GM23248 (cell line): ENCODE results near the gene DAG1. TPM values are rescaled to one million over a fixed set of nuclear protein-coding genes. Genes with fewer than 3 reads are reported as not detected.

Experiments
- DNase-seq: peaks from one replicate; pipeline ENCODE4 v3.0.0-alpha.2; 2015
- H2AFZ ChIP-seq: fragments of 200-600 bp; sonication (generic); 2 replicates; pipeline ENCODE4 v1.6.1; 2016; ENCODE audit warnings: antibody characterized with exemption
- H3F3A ChIP-seq: fragments of 200-600 bp; sonication (generic); 2 replicates; pipeline ENCODE4 v1.6.1; 2016; ENCODE audit warnings: mild to moderate bottlenecking, antibody characterized with exemption, mixed run types; ENCODE audit not compliant: insufficient read depth
- H3K27ac ChIP-seq: fragments of 200-600 bp; sonication (generic); 2 replicates; pipeline ENCODE4 v1.5.1; 2016; ENCODE audit warnings: mild to moderate bottlenecking
- H3K27me3 ChIP-seq: fragments of 200-600 bp; sonication (generic); replicated peaks from 2 replicates; pipeline ENCODE4 v1.6.1; 2016; ENCODE audit warnings: mild to moderate bottlenecking; ENCODE audit not compliant: insufficient read depth
- H3K36me3 ChIP-seq: fragments of 200-600 bp; sonication (generic); 2 replicates; pipeline ENCODE4 v1.6.1; 2016; ENCODE audit warnings: low read depth, mild to moderate bottlenecking
- H3K4me1 ChIP-seq: fragments of 200-600 bp; sonication (generic); 2 replicates; pipeline ENCODE4 v1.6.1; 2016; ENCODE audit warnings: mild to moderate bottlenecking; ENCODE audit not compliant: insufficient read depth
- H3K4me2 ChIP-seq: fragments of 200-600 bp; sonication (generic); one replicate; pipeline ENCODE4 v1.6.1; 2016; ENCODE audit warnings: mild to moderate bottlenecking; ENCODE audit not compliant: unreplicated experiment
- H3K4me3 ChIP-seq: fragments of 200-600 bp; sonication (generic); 2 replicates; pipeline ENCODE4 v1.5.1; 2016; ENCODE audit warnings: mild to moderate bottlenecking
- H3K79me2 ChIP-seq: fragments of 200-600 bp; sonication (generic); 2 replicates; pipeline ENCODE4 v1.6.1; 2016; ENCODE audit warnings: mild to moderate bottlenecking; ENCODE audit not compliant: insufficient read depth
- H3K9ac ChIP-seq: fragments of 200-600 bp; sonication (generic); 2 replicates; pipeline ENCODE4 v1.6.1; 2016; ENCODE audit warnings: mild to moderate bottlenecking
- H3K9me2 ChIP-seq: fragments of 200-600 bp; sonication (generic); 2 replicates; pipeline ENCODE4 v1.6.1; 2016; ENCODE audit warnings: mixed run types, mild to moderate bottlenecking, moderate library complexity; ENCODE audit not compliant: insufficient read depth
- H3K9me3 ChIP-seq: fragments of 200-600 bp; sonication (generic); one replicate; pipeline ENCODE4 v1.6.1; 2017; ENCODE audit warnings: low read depth
- H4K20me1 ChIP-seq: fragments of 200-600 bp; sonication (generic); 2 replicates; pipeline ENCODE4 v1.6.0; 2016; ENCODE audit not compliant: insufficient read depth
- EZH2 ChIP-seq: fragments of 200-600 bp; sonication (generic); IDR thresholded peaks from 2 replicates; pipeline ENCODE4 v1.6.1; 2018; ENCODE audit warnings: antibody characterized with exemption, mild to moderate bottlenecking; ENCODE audit not compliant: insufficient read depth, poor library complexity, severe bottlenecking
- EZH2phosphoT487 ChIP-seq: fragments of 200-600 bp; sonication (generic); IDR thresholded peaks from 2 replicates; pipeline ENCODE4 v1.6.1; 2018; ENCODE audit warnings: antibody characterized with exemption, moderate library complexity, mild to moderate bottlenecking, low read depth; ENCODE audit not compliant: insufficient read depth
- WGBS, 2 experiments: methylation state at CpG; one replicate each; pipeline ENCODE4 v1.1.6; 2015 to 2017; ENCODE audit warnings: low lambda C conversion rate in 2 of 2, low coverage in 1 of 2; ENCODE audit errors: missing lambda C conversion rate in 2 of 2; 5-methylcytosine and 5-hydroxymethylcytosine counted together
- in situ Hi-C: fragments of 300-500 bp; cut with MboI; formaldehyde crosslinking; loops from 2 replicates; pipeline ENCODE4 v1.15.0; 2020
- polyA plus RNA-seq: library from polyadenylated mRNA; unstranded; fragments of >200 nt; fragmentation: Nextera tagmentation; extraction: Ambion mirVana; gene quantifications from 2 replicates; pipeline ENCODE4 v1.2.1, GENCODE V29; 2016
- small RNA-seq: library from RNA; depleted of rRNA; stranded (forward); fragments of <200 nt; gene quantifications from one replicate; pipeline ENCODE3, GENCODE V24; 2014; ENCODE audit warnings: low read depth, low replicate concordance
- total RNA-seq: library from RNA; depleted of rRNA; stranded (reverse); fragments of >200 nt; shearing (Covaris generic); gene quantifications from 2 replicates; pipeline ENCODE4 v1.2.3, GENCODE V29; 2014; rRNA removed

The DAG1 gene
- total and polyA plus RNA-seq, 2 experiments from 2014 or later = 43.0 to 90.2 TPM

DNA sequence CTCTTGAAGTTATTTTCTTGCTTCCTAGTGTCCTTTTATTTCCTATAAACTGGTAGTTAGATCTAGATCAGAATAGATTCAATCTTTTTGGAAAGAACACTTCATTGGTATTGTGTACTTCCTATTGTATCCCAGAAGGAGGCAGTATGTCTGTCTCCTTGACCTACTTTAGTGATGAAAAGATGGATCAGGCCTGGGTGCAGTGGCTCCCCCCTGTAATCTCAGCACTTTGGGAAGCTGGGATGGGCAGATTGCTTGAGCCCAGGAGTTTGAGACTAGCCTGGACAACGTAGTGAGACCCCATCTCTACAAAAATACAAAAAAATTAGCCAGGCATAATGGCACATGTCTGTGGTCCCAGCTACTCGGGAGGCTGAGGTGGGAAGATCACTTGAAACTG is 96.2 kb downstream of the DAG1 start:
- no peak overlapping the region for H3K4me2 ChIP-seq
- H2AFZ ChIP-seq = no peak overlapping the region
- no peaks in the 10 kb centered on the region for H3K9me2 ChIP-seq
- in situ Hi-C loops = no loop called here
- no peak overlapping the region for H3K9ac ChIP-seq
- 42 to 44% methylated on average over 2 of the region's 2 CpGs for WGBS, 2 experiments
- peaks cover 19% of the 10 kb centered on the region for H3K27me3 ChIP-seq
- no peaks in the 10 kb centered on the region for H3K9me3 ChIP-seq
- no peaks in the 10 kb centered on the region for H3K4me1 ChIP-seq
- TF ChIP-seq EZH2 (no peak), EZH2phosphoT487 (no peak)
- DNase-seq = peak; percentile 39
- H3K4me3 ChIP-seq = no peak overlapping the region
- no peaks in the 10 kb centered on the region for H3F3A ChIP-seq
- no peaks in the 10 kb centered on the region for H3K79me2 ChIP-seq
- no peaks in the 10 kb centered on the region for H4K20me1 ChIP-seq
- no peak overlapping the region for H3K27ac ChIP-seq
- H3K36me3 ChIP-seq = no peaks in the 10 kb centered on the region

DNA sequence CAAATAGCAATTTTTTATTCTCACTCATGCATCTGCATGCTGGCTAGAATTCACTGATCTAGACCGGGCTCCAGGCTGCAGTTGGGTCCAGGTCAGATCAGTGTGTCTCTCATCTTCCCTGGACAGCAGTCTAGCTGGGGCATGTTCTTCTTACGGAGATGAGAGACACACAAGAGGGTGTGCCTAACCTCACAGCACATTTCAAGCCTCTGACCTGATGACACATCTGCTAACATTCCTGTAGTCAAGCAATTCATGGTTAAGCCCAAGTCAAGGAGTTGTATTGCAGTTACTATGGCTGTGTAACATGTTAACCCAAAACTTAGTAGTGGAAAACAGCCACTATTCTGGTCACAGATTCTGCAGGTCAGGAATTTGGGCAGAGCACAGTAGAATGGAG is 97.3 kb downstream of the DAG1 start:
- in situ Hi-C loops = no loop called here
- 20 to 30% methylated on average over 2 of the region's 2 CpGs for WGBS, 2 experiments
- Histone ChIP-seq H2AFZ (no peak overlapping the region), H3K9me3 (no peaks in the 10 kb centered on the region), H3K4me2 (no peak overlapping the region), H3K4me3 (no peak overlapping the region), H3K79me2 (no peaks in the 10 kb centered on the region), H3K27ac (no peak overlapping the region), H4K20me1 (no peaks in the 10 kb centered on the region), H3K9me2 (no peaks in the 10 kb centered on the region), H3F3A (no peaks in the 10 kb centered on the region), H3K27me3 (peaks cover 10% of the 10 kb centered on the region), H3K4me1 (no peaks in the 10 kb centered on the region), H3K9ac (no peak overlapping the region), H3K36me3 (no peaks in the 10 kb centered on the region)
- DNase-seq = peak; percentile 7
- TF ChIP-seq EZH2 (no peak), EZH2phosphoT487 (no peak)

DNA sequence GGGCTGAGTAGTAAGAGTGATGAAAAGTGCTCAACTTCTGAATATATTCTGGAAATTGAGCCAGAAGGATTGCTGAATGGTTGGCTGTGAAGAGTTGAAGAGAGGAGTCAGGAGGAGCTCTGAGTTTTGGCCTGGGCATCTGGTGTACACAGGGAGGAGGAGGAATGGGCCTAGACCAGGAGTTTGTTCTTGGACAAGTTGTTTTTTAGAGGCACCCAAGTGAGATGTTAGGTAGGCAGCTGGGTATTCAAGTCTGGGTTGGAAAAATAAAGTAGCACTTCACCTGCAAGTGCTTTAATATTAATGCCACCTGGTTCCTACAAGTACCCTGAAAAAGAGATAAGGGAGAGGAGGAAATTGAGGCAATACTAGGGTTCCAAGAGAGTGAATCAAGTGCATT is 98.9 kb downstream of the DAG1 start:
- no peak overlapping the region for H3K27ac ChIP-seq
- no peaks in the 10 kb centered on the region for H3K36me3 ChIP-seq
- H3K79me2 ChIP-seq = no peaks in the 10 kb centered on the region
- H3K9me2 ChIP-seq = no peaks in the 10 kb centered on the region
- TF ChIP-seq EZH2phosphoT487 (no peak), EZH2 (no peak)
- no peaks in the 10 kb centered on the region for H3K4me1 ChIP-seq
- H3K9ac ChIP-seq = no peak overlapping the region
- H3K4me2 ChIP-seq = no peak overlapping the region
- no peak overlapping the region for H2AFZ ChIP-seq
- no peaks in the 10 kb centered on the region for H3F3A ChIP-seq
- no peaks in the 10 kb centered on the region; the same call in 1 of the 2 replicates for H3K27me3 ChIP-seq
- DNase-seq = no peak
- in situ Hi-C loops = no loop called here
- no peak overlapping the region for H3K4me3 ChIP-seq
- no peaks in the 10 kb centered on the region for H3K9me3 ChIP-seq
- H4K20me1 ChIP-seq = no peaks in the 10 kb centered on the region

DNA sequence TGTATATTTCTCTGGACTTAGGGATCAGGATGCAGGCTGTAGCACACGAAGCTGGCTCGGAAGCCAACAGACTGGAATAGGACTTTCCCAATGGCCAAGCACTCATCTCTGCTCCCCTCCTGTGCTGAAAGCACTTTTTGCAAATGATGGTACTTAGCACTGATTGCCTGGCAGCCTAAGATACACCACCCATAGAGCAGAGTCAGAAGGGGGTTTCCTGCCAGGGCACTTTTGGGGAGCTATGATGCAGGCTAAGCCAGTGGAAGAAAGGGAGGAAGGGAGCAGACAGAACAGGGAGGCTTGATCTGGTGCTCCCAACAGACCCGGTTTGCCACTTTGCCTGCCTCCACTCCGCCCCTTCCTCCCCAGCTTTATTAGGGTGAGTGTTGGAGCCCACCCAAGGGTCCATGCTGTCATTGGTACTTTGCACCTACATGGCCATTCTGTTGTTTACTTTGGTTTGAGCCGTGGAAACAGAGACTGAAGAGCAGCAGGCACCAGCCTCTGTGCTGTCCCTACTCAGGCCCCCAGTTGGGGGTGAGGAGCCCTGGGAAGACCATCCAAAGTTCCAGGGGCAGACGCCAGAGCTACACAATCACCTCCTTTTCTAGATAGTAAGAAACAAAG is 100.1 kb downstream of the DAG1 start:
- Histone ChIP-seq H3K36me3 (no peaks in the 10 kb centered on the region), H3K9me2 (no peaks in the 10 kb centered on the region), H3K9ac (no peak overlapping the region), H3K4me2 (no peak overlapping the region), H3K9me3 (no peaks in the 10 kb centered on the region), H3F3A (no peaks in the 10 kb centered on the region), H3K4me1 (no peaks in the 10 kb centered on the region), H3K4me3 (no peak overlapping the region), H2AFZ (no peak overlapping the region), H4K20me1 (no peaks in the 10 kb centered on the region), H3K27ac (no peak overlapping the region), H3K27me3 (no peaks in the 10 kb centered on the region; the same call in 1 of the 2 replicates), H3K79me2 (no peaks in the 10 kb centered on the region)
- in situ Hi-C loops = no loop called here
- no peak for DNase-seq
- WGBS, 2 experiments = 33 to 44% methylated on average over 6 of the region's 6 CpGs
- TF ChIP-seq EZH2 (no peak), EZH2phosphoT487 (no peak)

DNA sequence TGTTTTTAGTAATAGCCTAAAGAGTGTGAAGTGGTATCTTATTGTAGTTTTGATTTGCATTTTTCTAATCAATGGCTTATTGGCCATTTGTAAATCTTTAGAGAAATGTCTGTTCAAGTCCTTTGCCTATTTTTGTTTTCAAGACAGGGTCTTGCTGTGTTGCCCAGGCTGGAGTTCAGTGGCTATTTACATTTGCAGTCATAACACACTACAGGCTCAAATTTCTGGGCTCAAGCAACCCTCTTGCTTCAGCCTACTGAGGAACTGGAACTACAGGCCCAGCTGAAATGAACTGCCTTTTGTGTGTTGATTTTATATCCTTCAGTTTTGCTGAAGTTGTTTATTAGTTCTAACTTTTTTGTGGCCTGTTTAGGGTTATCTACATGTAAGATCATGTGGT is 112.1 kb downstream of the DAG1 start:
- H2AFZ ChIP-seq = no peak overlapping the region
- H3K9me3 ChIP-seq = no peaks in the 10 kb centered on the region
- no peaks in the 10 kb centered on the region for H3K9me2 ChIP-seq
- H3K4me3 ChIP-seq = no peak overlapping the region
- no peaks in the 10 kb centered on the region for H3K36me3 ChIP-seq
- H3K4me2 ChIP-seq = no peak overlapping the region
- H3K27ac ChIP-seq = no peak overlapping the region
- TF ChIP-seq EZH2phosphoT487 (no peak), EZH2 (no peak)
- DNase-seq = no peak
- no peaks in the 10 kb centered on the region for H3K27me3 ChIP-seq
- H4K20me1 ChIP-seq = no peaks in the 10 kb centered on the region
- H3K4me1 ChIP-seq = no peaks in the 10 kb centered on the region
- no peaks in the 10 kb centered on the region for H3K79me2 ChIP-seq
- H3K9ac ChIP-seq = no peak overlapping the region
- in situ Hi-C loops = no loop called here
- no peaks in the 10 kb centered on the region for H3F3A ChIP-seq

Small RNA genes lying within 50 kb of the gene (small RNA-seq; reads per million reads assigned to genes)
- not detected for gene RNA5SP130

Other genes starting within 250 kb of the DAG1 start
- 0.25 and 2.9 TPM in 2 replicates for gene C3orf62, start 193.0 kb upstream of the DAG1 start, total RNA-seq
- gene C3orf62, start 193.0 kb upstream of the DAG1 start, polyA plus RNA-seq = 1.5 and 1.6 TPM in 2 replicates
- gene USP4, start 130.2 kb upstream of the DAG1 start, total RNA-seq = 11.2 and 17.6 TPM in 2 replicates
- 47.6 and 50.9 TPM in 2 replicates for gene USP4, start 130.2 kb upstream of the DAG1 start, polyA plus RNA-seq
- 201 and 229 TPM in 2 replicates for gene GPX1, start 111.9 kb upstream of the DAG1 start, total RNA-seq
- 446 and 454 TPM in 2 replicates for gene GPX1, start 111.9 kb upstream of the DAG1 start, polyA plus RNA-seq
- 781 and 915 TPM in 2 replicates for gene RHOA, start 58.3 kb upstream of the DAG1 start, total RNA-seq
- 996 and 1,025 TPM in 2 replicates for gene RHOA, start 58.3 kb upstream of the DAG1 start, polyA plus RNA-seq
- gene TCTA, start 57.8 kb upstream of the DAG1 start, total RNA-seq = 34.0 and 55.7 TPM in 2 replicates
- gene TCTA, start 57.8 kb upstream of the DAG1 start, polyA plus RNA-seq = 52.2 and 55.0 TPM in 2 replicates
- gene AMT, start 47.8 kb upstream of the DAG1 start, total RNA-seq = 1.6 and 5.8 TPM in 2 replicates
- 1.5 and 1.7 TPM in 2 replicates for gene AMT, start 47.8 kb upstream of the DAG1 start, polyA plus RNA-seq
- gene NICN1, start 40.9 kb upstream of the DAG1 start, total RNA-seq = 10.9 and 18.7 TPM in 2 replicates
- gene NICN1, start 40.9 kb upstream of the DAG1 start, polyA plus RNA-seq = 10.5 and 12.5 TPM in 2 replicates
- gene BSN, start 84.2 kb downstream of the DAG1 start, total RNA-seq = under 0.01 TPM in 2 replicates
- gene BSN, start 84.2 kb downstream of the DAG1 start, polyA plus RNA-seq = 0.03 and 0.08 TPM in 2 replicates
- 108 and 126 TPM in 2 replicates for gene APEH, start 204.1 kb downstream of the DAG1 start, total RNA-seq
- 83.3 and 89.1 TPM in 2 replicates for gene APEH, start 204.1 kb downstream of the DAG1 start, polyA plus RNA-seq
- gene MST1, start 219.2 kb downstream of the DAG1 start, total RNA-seq = 6.3 and 6.4 TPM in 2 replicates
- 2.5 and 3.0 TPM in 2 replicates for gene MST1, start 219.2 kb downstream of the DAG1 start, polyA plus RNA-seq
- 22.8 and 25.7 TPM in 2 replicates for gene RNF123, start 219.3 kb downstream of the DAG1 start, total RNA-seq
- gene RNF123, start 219.3 kb downstream of the DAG1 start, polyA plus RNA-seq = 18.7 and 21.6 TPM in 2 replicates
- gene AMIGO3, start 249.4 kb downstream of the DAG1 start, total RNA-seq = 3.2 TPM in 1 of 2 replicates, not detected in the other
- gene AMIGO3, start 249.4 kb downstream of the DAG1 start, polyA plus RNA-seq = 0.18 and 0.25 TPM in 2 replicates